ENCODE measurements around the gene WDR7. TPM values are rescaled to one million over a fixed set of nuclear protein-coding genes. Genes with fewer than 3 reads are reported as not detected.

The WDR7 gene
- total RNA-seq, 1 experiment from 2014 or later = 11.5 TPM

DNA sequence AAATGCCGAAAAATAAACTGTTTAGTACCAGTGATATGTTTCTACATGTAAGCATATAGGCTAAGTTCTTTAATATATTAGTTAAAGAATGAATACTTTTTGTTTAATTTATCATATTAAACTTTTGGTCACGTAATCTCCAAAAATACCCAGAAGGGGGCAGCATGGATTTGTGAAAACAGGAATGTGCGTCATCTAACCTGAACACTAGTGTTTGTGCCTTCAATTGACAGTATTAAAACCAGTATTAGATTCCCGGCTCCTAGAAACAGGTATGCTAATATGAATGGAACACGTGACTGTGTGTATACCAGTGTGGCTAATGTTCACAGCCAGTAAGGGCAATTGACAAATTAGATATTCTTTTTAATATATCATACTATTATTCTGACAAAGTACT, 51.8 kb downstream of the WDR7 start:
- Histone ChIP-seq H3K4me1 (ENCODE audit: control insufficient read depth in 1 of 2, insufficient read depth in 2 of 2, low read length in 2 of 2) (peaks cover 0 to 4% of the 10 kb centered on the region in 2 experiments; a peak in 1 of 4 replicates), H4K20me1 (ENCODE audit: insufficient read depth) (no peaks in the 10 kb centered on the region), H3K27ac (ENCODE audit: low read depth, low read length) (no peak overlapping the region), H3K36me3 (ENCODE audit: control insufficient read depth in 1 of 2, insufficient read depth in 2 of 2, low read length in 2 of 2) (no peaks in the 10 kb centered on the region), H3K9me2 (ENCODE audit: insufficient read depth) (no peaks in the 10 kb centered on the region; the same call in 1 of the 2 replicates), H3K79me2 (ENCODE audit: insufficient read depth, low read length) (no peaks in the 10 kb centered on the region), H3K9ac (ENCODE audit: low read length) (no peak overlapping the region), H3K9me3 (ENCODE audit: control insufficient read depth in 1 of 2, insufficient read depth in 1 of 2, low read depth in 1 of 2, low read length in 2 of 2) (no peaks in the 10 kb centered on the region), H2AFZ (ENCODE audit: low read depth, low read length, poor library complexity, severe bottlenecking) (no peak overlapping the region), H3K4me3 (replicated peaks in 1 of 2; ENCODE audit: low read depth in 1 of 2, low read length in 2 of 2) (no peak overlapping the region), H3K27me3 (ENCODE audit: insufficient read depth, low read length) (no peaks in the 10 kb centered on the region), H3K4me2 (ENCODE audit: low read length) (no peak overlapping the region)
- ChIA-PET RAD21 (ENCODE audit: low non-redundant PET in 1 of 2, low total read pairs in 2 of 2, uncharacterized antibody in 2 of 2, unreplicated experiment in 2 of 2) (no interaction called here), CTCF (interaction anchor here (0.6 to 1.7 kb wide), 8 partner anchors 9 to 859 kb away, joined by 3 to 8 read pairs (median 3); no protein-coding TSS in a partner anchor), POLR2A (no interaction called here)
- BruUV-seq (replicated peaks) = no TSS peak
- TF ChIP-seq SP1 (IDR thresholded peaks at IDR 0.05; ENCODE audit: low read depth) (no peak), ELF1 (IDR thresholded peaks at IDR 0.05; ENCODE audit: borderline replicate concordance, low read depth) (no peak), RAD21 (IDR thresholded peaks at IDR 0.05; ENCODE audit: low read depth) (peak; percentile 59), EZH2 (IDR thresholded peaks at IDR 0.05) (no peak), EGR1 (IDR thresholded peaks at IDR 0.05; ENCODE audit: low read depth) (no peak), CBX3 (IDR thresholded peaks at IDR 0.05; ENCODE audit: low read depth) (no peak), CEBPB (IDR thresholded peaks at IDR 0.05; ENCODE audit: low read depth) (no peak)
- TF ChIP-seq, protein P1, sequence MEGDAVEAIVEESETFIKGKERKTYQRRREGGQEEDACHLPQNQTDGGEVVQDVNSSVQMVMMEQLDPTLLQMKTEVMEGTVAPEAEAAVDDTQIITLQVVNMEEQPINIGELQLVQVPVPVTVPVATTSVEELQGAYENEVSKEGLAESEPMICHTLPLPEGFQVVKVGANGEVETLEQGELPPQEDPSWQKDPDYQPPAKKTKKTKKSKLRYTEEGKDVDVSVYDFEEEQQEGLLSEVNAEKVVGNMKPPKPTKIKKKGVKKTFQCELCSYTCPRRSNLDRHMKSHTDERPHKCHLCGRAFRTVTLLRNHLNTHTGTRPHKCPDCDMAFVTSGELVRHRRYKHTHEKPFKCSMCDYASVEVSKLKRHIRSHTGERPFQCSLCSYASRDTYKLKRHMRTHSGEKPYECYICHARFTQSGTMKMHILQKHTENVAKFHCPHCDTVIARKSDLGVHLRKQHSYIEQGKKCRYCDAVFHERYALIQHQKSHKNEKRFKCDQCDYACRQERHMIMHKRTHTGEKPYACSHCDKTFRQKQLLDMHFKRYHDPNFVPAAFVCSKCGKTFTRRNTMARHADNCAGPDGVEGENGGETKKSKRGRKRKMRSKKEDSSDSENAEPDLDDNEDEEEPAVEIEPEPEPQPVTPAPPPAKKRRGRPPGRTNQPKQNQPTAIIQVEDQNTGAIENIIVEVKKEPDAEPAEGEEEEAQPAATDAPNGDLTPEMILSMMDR (IDR thresholded peaks at IDR 0.05 in 2 of 3, conservative IDR thresholded peaks at IDR 0.05 in 1 of 3; ENCODE audit: borderline replicate concordance in 1 of 3, insufficient read depth in 1 of 3, low read depth in 2 of 3, low read length in 2 of 3) = peak; percentile 46 to 50 (median 49); a peak in 4 of 6 replicates
- TF ChIP-seq, protein P2, sequence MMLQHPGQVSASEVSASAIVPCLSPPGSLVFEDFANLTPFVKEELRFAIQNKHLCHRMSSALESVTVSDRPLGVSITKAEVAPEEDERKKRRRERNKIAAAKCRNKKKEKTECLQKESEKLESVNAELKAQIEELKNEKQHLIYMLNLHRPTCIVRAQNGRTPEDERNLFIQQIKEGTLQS (IDR thresholded peaks at IDR 0.05) = no peak
- DNase-seq (ENCODE audit: low read depth, low spot score) (peak; percentile 58), ATAC-seq (peak; percentile 87)
- intact Hi-C loops (cut with micrococcal nuclease) = loop anchor here (2.0 to 5.0 kb wide), 2 partner anchors 744 to 859 kb away; no protein-coding TSS in a partner anchor
